B cell (primary cell): Measurements from ENCODE around the gene VSTM2L.

Source experiments
- CTCF ChIP-seq: fragments of 200-600 bp; IDR thresholded peaks from one replicate; pipeline ENCODE4 v1.8.0; 2022; ENCODE audit warnings: antibody characterized with exemption, mild to moderate bottlenecking
- EZH2 ChIP-seq: IDR thresholded peaks from 2 replicates; pipeline ENCODE4 v1.6.1; 2012; ENCODE audit warnings: borderline replicate concordance, low read depth, mild to moderate bottlenecking, moderate library complexity, low read length; ENCODE audit not compliant: insufficient read depth, poor library complexity, severe bottlenecking

GRCh38 chr20:37920270-37920669 lies 17.3 kb downstream of the VSTM2L start:
- TF ChIP-seq CTCF = no peak
- TF ChIP-seq EZH2 = no peak
